Panc1 (cell line): ENCODE results near the gene WDR48. TPM values are rescaled to one million over a fixed set of nuclear protein-coding genes. Genes with fewer than 3 reads are reported as not detected.

Experiments used
- ATAC-seq: fragments of 200-7000 bp; cut with Tn5 transposase; 2 replicates; pipeline ENCODE4 v1.9.1; 2020; ENCODE audit warnings: mild to moderate bottlenecking, moderate library complexity
- BruUV-seq: library from RNA; stranded (reverse); fragments of 400-500 nt; replicated peaks from 2 replicates; lab custom pipeline; 2021; lab: Mats Ljungman, UMichigan
- CTCF ChIA-PET: fragments of 300-600 bp; sonication (Branson Sonifier 250); formaldehyde crosslinking; loops from one replicate; lab custom pipeline; 2022; ENCODE audit warnings: antibody characterized with exemption; lab: Charles Lee
- POLR2A ChIA-PET: fragments of 300-600 bp; sonication (Branson Sonifier 250); formaldehyde crosslinking; loops from one replicate; lab custom pipeline; 2022; ENCODE audit warnings: antibody characterized with exemption; lab: Charles Lee
- DNase-seq: peaks from one replicate; pipeline ENCODE4 v3.0.0-alpha.2; 2010; ENCODE audit warnings: low read depth, low spot score
- H3K27ac ChIP-seq: 2 replicates; pipeline ENCODE4 v1.5.1; 2011; ENCODE audit warnings: mild to moderate bottlenecking, low read length, inconsistent platforms
- H3K27me3 ChIP-seq: fragments of 200-500 bp; sonication (Bioruptor generic); 2 replicates; pipeline ENCODE4 v1.6.0; 2014; ENCODE audit warnings: low read length, inconsistent platforms; ENCODE audit not compliant: control insufficient read depth, insufficient read depth
- H3K36me3 ChIP-seq: fragments of 200-500 bp; sonication (Bioruptor generic); 2 replicates; pipeline ENCODE4 v1.5.1; 2014; ENCODE audit warnings: inconsistent platforms, mild to moderate bottlenecking, low read length, moderate library complexity; ENCODE audit not compliant: control insufficient read depth, insufficient read depth
- H3K4me1 ChIP-seq: 2 replicates; pipeline ENCODE4 v1.5.1; 2011; ENCODE audit warnings: inconsistent platforms, mild to moderate bottlenecking, low read length, moderate library complexity; ENCODE audit not compliant: control insufficient read depth, insufficient read depth
- H3K4me3 ChIP-seq, 2 experiments: 2 replicates each; pipeline ENCODE4 v1.5.1; 2011 to 2012; ENCODE audit warnings: low read depth in 2 of 2, low read length in 2 of 2, mild to moderate bottlenecking in 2 of 2, inconsistent platforms in 1 of 2, moderate library complexity in 1 of 2
- H3K9me3 ChIP-seq: fragments of 200-500 bp; sonication (Bioruptor generic); 2 replicates; pipeline ENCODE4 v1.5.1; 2014; ENCODE audit warnings: low read depth, mild to moderate bottlenecking, inconsistent platforms, low read length, moderate library complexity; ENCODE audit not compliant: control insufficient read depth, insufficient read depth
- POLR2AphosphoS5 ChIP-seq: IDR thresholded peaks from 2 replicates; pipeline ENCODE4 v1.6.1; 2012; ENCODE audit warnings: mild to moderate bottlenecking, low read depth, low read length, moderate library complexity
- SIN3A ChIP-seq: IDR thresholded peaks from 2 replicates; pipeline ENCODE4 v1.6.1; 2012; ENCODE audit warnings: low read depth, mild to moderate bottlenecking, low read length, moderate library complexity, borderline replicate concordance; ENCODE audit not compliant: insufficient read depth
- TCF7L2 ChIP-seq: IDR thresholded peaks from 2 replicates; pipeline ENCODE4 v1.6.1; 2011; ENCODE audit warnings: mild to moderate bottlenecking, low read depth, low read length, inconsistent platforms
- in situ Hi-C: cut with HindIII; loops from 2 replicates; pipeline ENCODE4 v1.10.0; 2016; ENCODE audit warnings: low sequenced_read_pairs, low pct_unique_long_range_greater_than_20kb
- intact Hi-C: fragments of 100-400 bp; cut with micrococcal nuclease; formaldehyde crosslinking; loops from one replicate; pipeline ENCODE4 v1.10.0; 2022; ENCODE audit not compliant: unreplicated experiment
- total RNA-seq: library from RNA; stranded (reverse); gene quantifications from one replicate; pipeline ENCODE4 v1.2.1, GENCODE V29; 2021; ENCODE audit not compliant: unreplicated experiment
- TF ChIP-seq, protein P1 (sequence below), 2 experiments: IDR thresholded peaks; 2 replicates each; pipeline ENCODE4 v1.6.1; 2011 to 2012; ENCODE audit warnings: low read depth in 2 of 2, control low read depth in 1 of 2, low read length in 1 of 2, mild to moderate bottlenecking in 1 of 2, moderate library complexity in 1 of 2; ENCODE audit not compliant: insufficient read depth in 1 of 2
- TF ChIP-seq, protein P2 (sequence below): fragments of 450-650 bp; IDR thresholded peaks from 2 replicates; pipeline ENCODE4 v1.5.1; 2017; ENCODE audit warnings: mild to moderate bottlenecking

WDR48 gene
- total RNA-seq, 1 experiment from 2014 or later: 15.7 TPM

DNA sequence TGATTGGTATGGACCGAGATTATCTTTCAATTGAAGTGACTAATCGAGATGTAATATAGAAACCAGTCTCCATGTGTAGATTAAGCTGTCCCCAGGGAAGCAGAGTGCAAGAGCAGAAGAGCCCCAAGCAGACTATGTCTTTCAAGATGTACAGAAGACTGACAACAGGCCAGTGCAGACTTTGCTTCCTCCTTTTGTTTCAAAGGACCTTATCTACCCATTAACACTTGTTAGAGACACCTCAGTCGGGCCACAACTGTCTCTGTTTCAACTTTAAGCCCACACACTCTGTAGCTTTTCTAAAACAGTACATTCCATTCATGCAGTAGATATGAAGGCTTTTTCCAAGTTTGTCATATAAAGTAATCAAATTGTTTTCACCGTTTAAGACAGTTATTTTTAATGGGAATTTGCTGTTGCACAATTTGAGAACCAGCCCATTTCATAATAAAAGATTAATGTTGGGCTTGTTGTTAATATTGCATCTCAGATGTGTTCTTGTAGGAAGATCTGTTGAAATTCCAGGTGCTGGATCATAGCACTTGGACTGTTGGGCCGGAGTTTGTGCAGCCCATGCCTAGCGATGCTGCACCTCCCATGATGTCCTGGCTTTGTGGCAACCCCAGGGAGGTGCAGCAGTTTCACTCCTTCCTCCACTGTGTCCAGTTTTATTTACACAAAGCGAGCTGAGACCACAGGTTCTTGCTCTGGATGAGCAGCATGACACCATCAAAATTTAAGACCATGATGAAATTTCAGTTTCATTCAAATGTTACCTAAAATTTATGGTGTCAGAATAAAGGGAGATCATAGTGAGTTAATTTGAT is 43.2 kb downstream of the WDR48 start:
- CTCF ChIA-PET: no interaction called here
- intact Hi-C loops (no loop called here), in situ Hi-C loops (no loop called here)
- DNase-seq (no peak), ATAC-seq (no peak)
- Histone ChIP-seq H3K9me3 (no peaks in the 10 kb centered on the region), H3K4me3 (no peak overlapping the region), H3K27me3 (no peaks in the 10 kb centered on the region), H3K36me3 (no peaks in the 10 kb centered on the region; the same call in none of the 2 replicates), H3K4me1 (no peaks in the 10 kb centered on the region), H3K27ac (no peak overlapping the region)
- TSS peak; percentile 45 for BruUV-seq
- TF ChIP-seq TCF7L2 (no peak), SIN3A (no peak), POLR2AphosphoS5 (no peak)
- TF ChIP-seq, protein P1, sequence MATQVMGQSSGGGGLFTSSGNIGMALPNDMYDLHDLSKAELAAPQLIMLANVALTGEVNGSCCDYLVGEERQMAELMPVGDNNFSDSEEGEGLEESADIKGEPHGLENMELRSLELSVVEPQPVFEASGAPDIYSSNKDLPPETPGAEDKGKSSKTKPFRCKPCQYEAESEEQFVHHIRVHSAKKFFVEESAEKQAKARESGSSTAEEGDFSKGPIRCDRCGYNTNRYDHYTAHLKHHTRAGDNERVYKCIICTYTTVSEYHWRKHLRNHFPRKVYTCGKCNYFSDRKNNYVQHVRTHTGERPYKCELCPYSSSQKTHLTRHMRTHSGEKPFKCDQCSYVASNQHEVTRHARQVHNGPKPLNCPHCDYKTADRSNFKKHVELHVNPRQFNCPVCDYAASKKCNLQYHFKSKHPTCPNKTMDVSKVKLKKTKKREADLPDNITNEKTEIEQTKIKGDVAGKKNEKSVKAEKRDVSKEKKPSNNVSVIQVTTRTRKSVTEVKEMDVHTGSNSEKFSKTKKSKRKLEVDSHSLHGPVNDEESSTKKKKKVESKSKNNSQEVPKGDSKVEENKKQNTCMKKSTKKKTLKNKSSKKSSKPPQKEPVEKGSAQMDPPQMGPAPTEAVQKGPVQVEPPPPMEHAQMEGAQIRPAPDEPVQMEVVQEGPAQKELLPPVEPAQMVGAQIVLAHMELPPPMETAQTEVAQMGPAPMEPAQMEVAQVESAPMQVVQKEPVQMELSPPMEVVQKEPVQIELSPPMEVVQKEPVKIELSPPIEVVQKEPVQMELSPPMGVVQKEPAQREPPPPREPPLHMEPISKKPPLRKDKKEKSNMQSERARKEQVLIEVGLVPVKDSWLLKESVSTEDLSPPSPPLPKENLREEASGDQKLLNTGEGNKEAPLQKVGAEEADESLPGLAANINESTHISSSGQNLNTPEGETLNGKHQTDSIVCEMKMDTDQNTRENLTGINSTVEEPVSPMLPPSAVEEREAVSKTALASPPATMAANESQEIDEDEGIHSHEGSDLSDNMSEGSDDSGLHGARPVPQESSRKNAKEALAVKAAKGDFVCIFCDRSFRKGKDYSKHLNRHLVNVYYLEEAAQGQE (IDR thresholded peaks at IDR 0.05; ENCODE audit: insufficient read depth in 1 of 2, low read depth in 2 of 2, low read length in 1 of 2): no peak
- TF ChIP-seq, protein P2, sequence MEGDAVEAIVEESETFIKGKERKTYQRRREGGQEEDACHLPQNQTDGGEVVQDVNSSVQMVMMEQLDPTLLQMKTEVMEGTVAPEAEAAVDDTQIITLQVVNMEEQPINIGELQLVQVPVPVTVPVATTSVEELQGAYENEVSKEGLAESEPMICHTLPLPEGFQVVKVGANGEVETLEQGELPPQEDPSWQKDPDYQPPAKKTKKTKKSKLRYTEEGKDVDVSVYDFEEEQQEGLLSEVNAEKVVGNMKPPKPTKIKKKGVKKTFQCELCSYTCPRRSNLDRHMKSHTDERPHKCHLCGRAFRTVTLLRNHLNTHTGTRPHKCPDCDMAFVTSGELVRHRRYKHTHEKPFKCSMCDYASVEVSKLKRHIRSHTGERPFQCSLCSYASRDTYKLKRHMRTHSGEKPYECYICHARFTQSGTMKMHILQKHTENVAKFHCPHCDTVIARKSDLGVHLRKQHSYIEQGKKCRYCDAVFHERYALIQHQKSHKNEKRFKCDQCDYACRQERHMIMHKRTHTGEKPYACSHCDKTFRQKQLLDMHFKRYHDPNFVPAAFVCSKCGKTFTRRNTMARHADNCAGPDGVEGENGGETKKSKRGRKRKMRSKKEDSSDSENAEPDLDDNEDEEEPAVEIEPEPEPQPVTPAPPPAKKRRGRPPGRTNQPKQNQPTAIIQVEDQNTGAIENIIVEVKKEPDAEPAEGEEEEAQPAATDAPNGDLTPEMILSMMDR: no peak
- POLR2A ChIA-PET: no interaction called here

DNA sequence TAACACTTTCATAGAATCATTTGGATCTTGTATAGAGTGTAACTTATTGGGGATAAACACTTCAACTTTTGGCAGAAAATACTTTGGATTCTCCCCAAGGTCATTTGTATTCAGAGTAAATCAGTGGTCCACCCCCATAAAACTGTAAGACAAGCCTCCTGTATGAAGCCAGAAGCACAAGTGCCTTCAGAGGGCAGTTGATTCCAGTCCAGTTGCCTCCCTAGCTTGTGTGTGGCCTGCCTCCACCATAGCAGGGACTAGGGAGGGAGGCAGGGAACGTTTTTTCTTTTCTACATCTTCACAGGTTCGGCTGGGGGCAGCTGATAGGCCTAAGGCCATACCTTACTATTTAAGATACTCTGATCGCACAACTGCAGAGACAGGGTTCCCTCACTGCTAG is 44.0 kb downstream of the WDR48 start:
- in situ Hi-C loops (no loop called here), intact Hi-C loops (no loop called here)
- Histone ChIP-seq H3K4me1 (no peaks in the 10 kb centered on the region), H3K9me3 (no peaks in the 10 kb centered on the region), H3K36me3 (peaks cover under 1% of the 10 kb centered on the region), H3K27me3 (no peaks in the 10 kb centered on the region), H3K4me3 (no peak overlapping the region), H3K27ac (no peak overlapping the region)
- TF ChIP-seq TCF7L2 (no peak), SIN3A (no peak), POLR2AphosphoS5 (no peak)
- TF ChIP-seq, protein P2: no peak
- TF ChIP-seq, protein P1 (IDR thresholded peaks at IDR 0.05; ENCODE audit: insufficient read depth in 1 of 2, low read depth in 2 of 2, low read length in 1 of 2): no peak
- BruUV-seq: no TSS peak
- POLR2A ChIA-PET: no interaction called here
- DNase-seq (no peak), ATAC-seq (no peak)
- CTCF ChIA-PET: no interaction called here
